ENCODE results near the gene PRUNE2. TPM values are rescaled to one million over a fixed set of nuclear protein-coding genes. Genes with fewer than 3 reads are reported as not detected.

Gene PRUNE2
- total and polyA plus RNA-seq, 2 experiments from 2014 or later, result 0.46 to 4.1 TPM

GRCh38 chr9:76894198-76894597 is 11.7 kb downstream of the PRUNE2 start:
- Histone ChIP-seq H3K27me3 (no peaks in the 10 kb centered on the region), H3K9me3 (ENCODE audit: low read depth) (no peaks in the 10 kb centered on the region), H3K36me3 (replicated peaks; ENCODE audit: insufficient read depth, low read depth) (no peaks in the 10 kb centered on the region), H2AFZ (no peak overlapping the region), H4K20me1 (ENCODE audit: insufficient read depth, poor library complexity, severe bottlenecking) (no peaks in the 10 kb centered on the region), H3K79me2 (no peaks in the 10 kb centered on the region), H3K4me1 (ENCODE audit: insufficient read depth) (no peaks in the 10 kb centered on the region), H3K27ac (no peak overlapping the region), H3K4me2 (no peak overlapping the region), H3K9me2 (replicated peaks; ENCODE audit: insufficient read depth) (no peaks in the 10 kb centered on the region), H3K4me3 (no peak overlapping the region)
- no peak for TF ChIP-seq EZH2 (IDR thresholded peaks at IDR 0.05; ENCODE audit: borderline replicate concordance)
- TF ChIP-seq CTCF (IDR thresholded peaks at IDR 0.05; ENCODE audit: poor library complexity), result no peak
- no peak for TF ChIP-seq EZH2phosphoT487 (IDR thresholded peaks at IDR 0.05; ENCODE audit: low read depth, severe bottlenecking, unreplicated experiment)
- no peak for DNase-seq (ENCODE audit: low spot score)
- 78% methylated on average over 5 of the region's 5 CpGs for WGBS (ENCODE audit: low lambda C conversion rate, missing lambda C conversion rate)

- H3K9me3 ChIP-seq (ENCODE audit: low read depth), result no peaks in the 10 kb centered on the region
- no peaks in the 10 kb centered on the region for H3K4me1 ChIP-seq (ENCODE audit: insufficient read depth)
- no peak overlapping the region for H2AFZ ChIP-seq
- no peak overlapping the region for H3K27ac ChIP-seq
- H3K4me2 ChIP-seq, result no peak overlapping the region
- no peak overlapping the region for H3K4me3 ChIP-seq
- DNase-seq (ENCODE audit: low spot score), result no peak
- H3K27me3 ChIP-seq, result no peaks in the 10 kb centered on the region
- no peaks in the 10 kb centered on the region for H4K20me1 ChIP-seq (ENCODE audit: insufficient read depth, poor library complexity, severe bottlenecking)
- H3K79me2 ChIP-seq, result no peaks in the 10 kb centered on the region
- 80% methylated on average over 4 of the region's 4 CpGs for WGBS (ENCODE audit: low lambda C conversion rate, missing lambda C conversion rate)
- no peaks in the 10 kb centered on the region for H3K9me2 ChIP-seq (replicated peaks; ENCODE audit: insufficient read depth)
- no peaks in the 10 kb centered on the region for H3K36me3 ChIP-seq (replicated peaks; ENCODE audit: insufficient read depth, low read depth)
- TF ChIP-seq CTCF (IDR thresholded peaks at IDR 0.05; ENCODE audit: poor library complexity) (no peak), EZH2 (IDR thresholded peaks at IDR 0.05; ENCODE audit: borderline replicate concordance) (no peak), EZH2phosphoT487 (IDR thresholded peaks at IDR 0.05; ENCODE audit: low read depth, severe bottlenecking, unreplicated experiment) (no peak)
Measured at GRCh38 chr9:76893395-76893932, 12.4 kb downstream of the PRUNE2 start.

GRCh38 chr9:76891874-76892273 is 14.0 kb downstream of the PRUNE2 start:
- Histone ChIP-seq H3K27ac (no peak overlapping the region), H3K79me2 (no peaks in the 10 kb centered on the region), H3K4me2 (no peak overlapping the region), H3K9me2 (replicated peaks; ENCODE audit: insufficient read depth) (no peaks in the 10 kb centered on the region), H4K20me1 (ENCODE audit: insufficient read depth, poor library complexity, severe bottlenecking) (no peaks in the 10 kb centered on the region), H3K4me3 (no peak overlapping the region), H3K36me3 (replicated peaks; ENCODE audit: insufficient read depth, low read depth) (no peaks in the 10 kb centered on the region), H3K4me1 (ENCODE audit: insufficient read depth) (peaks cover 3% of the 10 kb centered on the region), H2AFZ (no peak overlapping the region), H3K9me3 (ENCODE audit: low read depth) (no peaks in the 10 kb centered on the region), H3K27me3 (no peaks in the 10 kb centered on the region)
- no peak for DNase-seq (ENCODE audit: low spot score)
- TF ChIP-seq CTCF (IDR thresholded peaks at IDR 0.05; ENCODE audit: poor library complexity) (no peak), EZH2phosphoT487 (IDR thresholded peaks at IDR 0.05; ENCODE audit: low read depth, severe bottlenecking, unreplicated experiment) (no peak), EZH2 (IDR thresholded peaks at IDR 0.05; ENCODE audit: borderline replicate concordance) (no peak)
- WGBS (ENCODE audit: low lambda C conversion rate, missing lambda C conversion rate), result 84% methylated on average over 5 of the region's 5 CpGs

All from hepatocyte (in vitro differentiated cells).